Hepatic stellate cell (primary cell): Measurements from ENCODE around the gene GZMM.

Source experiments
- DNase-seq: peaks from one replicate; pipeline ENCODE4 v3.0.0; 2011; ENCODE audit warnings: low spot score

GZMM gene

DNA sequence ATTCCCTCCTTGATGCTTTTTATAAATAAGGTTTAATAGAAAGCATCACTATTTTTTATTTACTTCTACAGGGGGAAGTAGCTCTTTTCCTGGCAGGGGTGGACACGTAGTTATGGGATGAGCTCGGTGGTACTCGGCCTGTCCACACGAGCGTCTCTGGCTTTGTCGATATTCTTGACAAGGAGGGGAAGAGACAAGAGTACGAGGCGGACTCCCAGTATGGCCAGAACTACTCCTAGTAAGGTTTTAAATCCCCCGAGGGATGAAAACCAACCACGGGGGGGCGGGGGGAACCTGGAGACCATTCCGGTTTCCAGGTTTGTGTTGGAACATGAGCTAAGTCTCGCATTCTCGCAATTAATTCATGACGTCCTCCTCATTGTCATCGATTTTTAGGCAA lies 23.0 kb downstream of the GZMM start:
- no peak for DNase-seq

DNA sequence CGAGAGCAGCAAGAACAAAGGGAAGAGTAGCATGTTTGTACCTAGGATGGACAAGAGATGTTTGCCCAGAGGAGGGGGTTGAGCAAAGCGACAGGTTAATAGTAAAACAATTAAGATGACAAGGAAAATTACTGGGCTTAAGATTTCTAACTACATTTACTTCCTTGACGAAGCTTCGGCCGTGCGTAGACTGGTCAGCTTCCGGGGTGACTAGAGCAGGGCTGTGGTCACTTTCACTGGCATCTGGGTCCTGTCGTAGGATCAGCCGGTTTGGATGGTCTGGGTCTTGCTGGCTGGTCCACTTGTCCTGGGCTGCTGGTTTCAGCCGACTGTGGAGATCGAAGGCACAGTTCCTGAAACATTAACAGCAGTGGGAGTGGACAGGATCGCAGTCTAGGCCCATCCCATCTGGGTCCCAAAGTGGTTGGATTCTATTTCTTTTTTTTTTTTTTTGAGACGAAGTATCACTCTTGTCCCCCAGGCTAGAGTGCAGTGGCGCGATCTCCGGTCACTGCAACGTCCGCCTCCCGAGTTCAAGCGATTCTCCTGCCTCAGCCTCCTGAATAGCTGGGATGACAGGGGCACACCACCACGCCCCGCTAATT lies 23.5 kb downstream of the GZMM start:
- DNase-seq = no peak

DNA sequence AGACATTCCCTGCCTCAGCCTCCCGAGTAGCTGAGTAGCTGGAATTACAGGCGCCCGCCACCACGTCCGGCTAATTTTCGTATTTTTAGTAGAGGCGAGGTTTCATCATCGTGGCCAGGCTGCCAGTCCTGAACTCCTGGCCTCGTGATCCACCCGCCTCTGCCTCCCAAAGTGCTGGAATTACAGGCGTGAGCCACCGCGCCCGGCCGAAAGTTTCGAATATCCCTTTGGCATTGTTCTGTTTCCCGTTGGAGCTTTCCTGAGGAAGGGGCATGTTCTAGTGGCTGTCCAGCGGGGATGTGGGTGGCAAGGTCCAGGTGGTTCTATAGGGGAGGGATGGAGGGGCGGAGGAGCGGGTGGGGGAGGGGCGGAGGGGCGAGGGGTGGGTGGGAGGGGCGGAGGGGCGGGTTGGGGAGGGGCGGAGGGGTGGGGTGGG lies 26.4 kb downstream of the GZMM start:
- DNase-seq = no peak

DNA sequence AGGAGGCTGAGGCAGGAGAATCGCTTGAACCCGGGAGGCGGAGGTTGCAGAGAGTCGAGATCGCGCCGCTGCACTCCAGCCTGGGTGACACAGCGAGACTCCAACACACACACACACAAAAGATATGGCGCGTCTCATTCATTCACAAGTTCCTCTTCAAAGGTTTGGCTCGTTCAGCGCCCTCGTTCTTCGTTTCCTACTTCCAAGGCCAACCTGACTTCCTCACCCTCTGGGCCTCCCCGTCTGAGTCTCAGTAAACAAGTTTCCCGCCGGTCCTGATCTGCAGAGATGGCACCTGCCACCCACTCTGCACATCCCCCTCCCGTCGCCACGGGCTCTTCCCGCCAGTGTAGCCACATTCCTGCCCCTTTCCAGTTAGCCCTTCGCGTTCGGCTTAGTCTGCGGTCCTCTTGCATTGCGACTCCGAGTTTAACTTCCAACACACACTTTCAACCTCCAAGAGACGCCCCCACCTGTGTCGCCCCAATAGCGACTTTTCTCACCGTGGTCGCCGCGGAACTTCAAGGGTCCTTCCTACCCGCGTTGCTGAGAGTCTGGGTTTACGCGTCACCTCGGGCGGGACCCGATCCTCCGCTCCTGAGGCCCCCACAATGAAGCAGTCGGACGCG lies 27.2 kb downstream of the GZMM start:
- no peak for DNase-seq

DNA sequence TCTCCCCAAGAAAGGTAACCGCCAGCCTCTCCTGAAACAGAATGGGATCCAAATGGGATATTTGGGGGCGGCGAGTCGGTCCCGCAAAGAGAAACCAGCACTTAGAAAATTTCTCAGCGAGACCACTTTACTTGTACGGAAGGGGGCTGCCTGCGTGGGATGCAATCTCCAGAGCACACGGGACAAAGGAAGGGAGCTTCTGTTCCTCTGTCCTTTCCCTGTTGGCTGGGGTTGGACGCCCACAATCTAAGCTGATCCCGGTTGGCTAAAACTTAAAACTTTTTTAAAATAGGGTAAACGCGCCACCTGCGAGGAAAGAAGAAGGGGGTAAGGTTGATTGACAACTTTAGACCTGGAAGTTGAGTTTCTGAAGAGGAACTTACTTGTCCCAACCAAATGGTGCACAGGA lies 27.7 kb downstream of the GZMM start:
- peak; percentile 39 for DNase-seq

DNA sequence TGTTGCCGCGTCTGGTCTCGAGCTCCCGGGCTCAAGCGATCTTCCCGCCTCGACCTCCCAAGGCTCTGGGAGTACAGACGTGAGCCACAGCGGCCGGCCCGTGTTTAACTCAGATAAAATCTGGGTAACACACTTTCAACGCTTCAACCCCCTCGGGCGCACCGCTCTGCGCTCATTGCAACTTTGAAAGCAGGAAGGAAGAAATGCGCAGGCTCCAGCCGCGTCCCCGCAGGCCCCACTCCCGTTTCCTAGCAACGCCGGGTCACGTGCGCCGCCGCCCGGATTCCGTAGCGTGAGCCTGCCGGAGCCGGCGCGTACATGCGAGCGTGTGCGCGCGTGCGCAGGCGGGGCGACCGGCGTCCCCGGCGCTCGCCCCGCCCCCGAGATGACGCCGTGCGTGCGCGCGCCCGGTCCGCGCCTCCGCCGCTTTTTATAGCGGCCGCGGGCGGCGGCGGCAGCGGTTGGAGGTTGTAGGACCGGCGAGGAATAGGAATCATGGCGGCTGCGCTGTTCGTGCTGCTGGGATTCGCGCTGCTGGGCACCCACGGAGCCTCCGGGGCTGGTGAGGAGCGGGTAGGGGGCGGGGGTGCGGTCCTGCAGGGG lies 28.4 kb downstream of the GZMM start, which contains the start of gene BSG:
Gene BSG, plus strand, starts transcription at position 457 of the 603 bp plus-strand sequence. Its CDS starts 39 bp downstream, at position 496.
- peak; percentile 100 for DNase-seq

DNA sequence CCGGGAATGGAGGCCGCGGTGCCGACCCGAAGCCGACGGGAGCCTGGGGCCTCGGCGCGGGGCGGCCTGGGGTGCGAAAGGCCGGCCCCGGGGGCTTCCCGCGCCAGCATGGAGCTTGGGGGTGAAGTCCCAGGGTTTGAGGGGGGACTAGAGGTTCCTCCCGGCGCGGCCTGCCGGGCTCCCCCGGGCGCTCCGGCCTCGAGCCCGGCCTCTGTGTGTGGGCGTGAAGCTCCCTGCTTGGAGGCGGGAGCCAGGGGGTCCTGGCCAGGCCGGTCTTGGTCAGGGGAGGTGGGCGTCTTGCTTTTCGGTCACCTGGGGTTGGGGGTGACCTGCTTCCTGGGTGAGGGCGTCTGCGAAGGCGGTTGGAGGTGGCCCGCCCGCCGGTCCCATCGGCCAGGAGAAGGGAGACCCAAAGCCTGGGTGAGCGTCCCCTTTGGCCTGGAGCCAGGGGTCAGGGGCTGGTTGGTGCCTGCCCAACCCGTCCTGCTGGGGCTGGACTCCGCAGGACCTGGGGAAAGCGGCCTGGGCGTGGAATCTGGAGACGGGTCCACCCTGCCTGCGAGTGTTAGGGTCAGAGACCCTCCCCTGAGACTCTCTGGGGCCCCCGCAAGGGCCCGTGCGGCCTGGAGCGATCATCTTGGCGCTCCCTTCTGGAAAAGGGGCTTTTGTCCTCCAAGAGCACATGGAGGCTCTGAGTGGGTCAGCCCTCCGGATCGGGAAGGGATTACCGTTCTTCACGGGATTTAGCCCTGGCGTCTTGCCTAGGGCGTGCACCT lies 29.1 kb downstream of the GZMM start:
- peak; percentile 85 for DNase-seq

DNA sequence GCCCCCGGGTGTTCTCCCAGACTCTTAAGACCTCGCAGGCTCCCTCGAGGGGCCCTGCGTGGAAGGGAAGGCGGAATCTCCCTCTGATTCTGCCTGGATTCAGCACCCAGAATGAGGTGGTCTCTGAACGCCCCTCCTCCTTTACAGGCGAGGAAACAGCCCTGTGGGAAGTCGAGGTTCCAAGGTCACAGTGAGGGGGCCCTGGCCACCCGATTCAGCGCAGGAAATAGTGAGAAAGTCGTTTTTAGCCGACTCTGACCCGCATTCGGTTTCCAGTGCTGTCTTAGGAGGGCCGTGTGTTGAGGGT lies 29.6 kb downstream of the GZMM start:
- no peak for DNase-seq

DNA sequence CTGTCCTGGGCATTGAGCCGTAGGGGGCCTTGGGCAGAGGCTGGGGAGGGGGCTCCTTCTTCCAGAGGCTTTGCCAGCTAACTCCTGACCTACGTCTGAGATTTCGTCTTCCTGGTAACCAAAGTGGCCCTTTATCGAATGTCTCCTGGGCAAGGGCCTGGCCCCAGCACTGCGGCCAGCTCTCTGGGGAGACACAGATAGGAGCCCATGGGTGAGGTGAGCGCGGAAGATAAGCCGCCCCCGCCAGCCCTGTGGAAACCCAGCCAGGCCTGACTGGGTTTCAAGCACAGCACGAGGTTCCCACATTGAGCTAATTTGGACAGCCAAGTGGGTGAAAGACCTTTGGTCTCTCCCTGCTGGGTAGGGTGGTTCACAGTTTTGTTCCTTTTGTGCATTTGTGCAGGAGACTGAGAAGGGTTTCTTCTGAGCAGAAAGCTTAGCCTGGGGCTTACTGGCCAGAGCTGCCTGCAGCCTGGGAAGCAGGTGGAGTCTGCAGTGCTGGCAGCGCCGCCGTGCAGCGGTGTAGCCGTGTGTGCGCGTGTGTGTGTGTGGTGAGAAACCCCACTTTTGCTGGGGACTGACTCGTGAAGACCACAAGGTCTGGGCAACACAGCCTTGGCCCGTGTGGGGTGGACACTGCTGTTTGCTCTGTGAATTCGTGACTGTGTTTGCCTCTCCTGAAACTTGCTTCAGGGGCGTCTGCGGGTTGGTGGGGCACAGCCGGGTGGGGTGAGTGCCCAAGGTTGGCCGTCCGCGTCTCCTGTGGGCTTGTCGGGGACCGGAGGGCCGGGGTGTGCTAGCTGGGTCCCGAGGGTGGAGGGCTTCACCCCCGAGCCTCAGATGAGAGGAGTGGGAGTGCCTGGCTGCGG lies 31.0 kb downstream of the GZMM start:
- no peak for DNase-seq

DNA sequence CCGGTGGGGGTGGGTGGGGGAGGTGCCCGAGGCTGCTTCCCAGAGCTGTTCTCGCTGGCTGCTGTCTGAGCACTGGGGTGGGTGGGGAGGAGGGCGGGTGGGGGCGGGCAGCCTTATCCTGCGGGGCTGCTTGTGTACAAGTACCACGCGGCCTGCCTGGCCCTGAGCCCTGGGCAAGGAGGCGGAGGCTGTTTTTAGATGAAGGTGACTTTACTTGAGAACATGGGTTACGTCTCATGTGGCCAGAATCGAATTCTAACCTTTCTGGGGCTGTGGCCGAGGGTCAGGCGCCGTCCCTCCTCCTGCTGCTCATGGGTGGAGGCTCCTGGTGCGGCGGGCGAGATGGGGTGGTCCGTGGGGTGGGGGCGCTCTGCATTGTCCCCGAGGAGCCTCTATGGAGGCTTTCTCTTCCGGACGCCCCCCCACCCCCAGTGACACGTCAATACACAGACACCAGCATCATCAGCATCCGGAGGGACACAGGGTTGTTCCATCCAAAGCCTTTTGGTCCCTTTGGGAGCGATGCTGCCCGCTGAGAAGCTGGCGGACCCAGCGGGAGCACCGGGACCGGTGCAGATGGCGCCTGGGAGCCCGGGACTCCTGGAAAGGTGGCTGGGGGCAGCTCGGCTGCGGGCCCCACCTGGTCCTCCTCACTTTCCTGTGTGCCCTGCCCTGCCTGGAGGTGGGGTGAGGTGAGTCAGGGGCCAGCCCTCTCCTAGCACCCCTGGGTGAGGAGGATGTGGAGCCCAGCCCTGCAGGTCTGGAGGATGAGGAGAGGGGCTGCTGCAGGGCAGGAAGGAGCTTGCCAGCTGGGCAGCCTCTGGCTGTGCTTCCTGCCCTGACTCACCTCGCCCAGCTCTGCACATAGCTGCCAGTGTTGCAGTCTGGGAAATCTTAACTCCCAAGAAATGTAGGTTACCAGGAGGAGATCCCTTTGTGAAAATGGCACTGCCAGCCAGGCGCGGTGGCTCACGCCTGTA lies 32.0 kb downstream of the GZMM start:
- DNase-seq = peak; percentile 65

DNA sequence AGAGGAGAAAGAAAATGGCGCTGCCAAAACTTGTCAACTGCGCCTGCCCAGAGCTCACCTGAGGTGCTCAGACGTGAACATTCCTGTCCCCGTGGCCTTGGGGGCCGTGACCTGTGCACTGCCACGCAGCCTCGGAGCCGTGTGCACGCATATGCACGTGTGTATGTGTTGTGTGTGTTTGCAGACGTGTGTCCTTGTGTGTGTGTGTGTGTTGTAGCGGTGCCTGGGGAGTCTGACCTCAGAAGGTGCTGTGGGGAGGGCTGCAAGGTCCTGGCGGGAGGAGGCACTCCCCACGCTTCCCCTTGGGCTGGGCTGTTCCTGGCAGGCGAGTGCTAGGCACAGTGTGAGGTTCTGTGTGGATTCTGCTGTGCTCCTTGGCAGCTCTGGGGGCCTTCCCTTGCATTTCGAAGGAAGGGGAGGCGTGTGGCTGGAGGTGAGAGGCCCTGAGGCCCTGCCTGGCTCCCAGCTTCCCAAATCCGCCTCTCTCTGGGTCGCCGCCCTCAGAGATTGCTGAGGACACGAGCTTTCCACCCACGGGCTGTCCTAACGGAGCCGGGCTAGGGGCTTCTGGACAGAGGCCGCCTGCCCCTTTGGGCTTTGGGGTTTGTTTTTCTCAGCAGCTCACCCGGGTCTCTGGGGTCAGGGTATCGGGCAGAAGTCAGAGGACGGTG lies 33.0 kb downstream of the GZMM start:
- no peak for DNase-seq

DNA sequence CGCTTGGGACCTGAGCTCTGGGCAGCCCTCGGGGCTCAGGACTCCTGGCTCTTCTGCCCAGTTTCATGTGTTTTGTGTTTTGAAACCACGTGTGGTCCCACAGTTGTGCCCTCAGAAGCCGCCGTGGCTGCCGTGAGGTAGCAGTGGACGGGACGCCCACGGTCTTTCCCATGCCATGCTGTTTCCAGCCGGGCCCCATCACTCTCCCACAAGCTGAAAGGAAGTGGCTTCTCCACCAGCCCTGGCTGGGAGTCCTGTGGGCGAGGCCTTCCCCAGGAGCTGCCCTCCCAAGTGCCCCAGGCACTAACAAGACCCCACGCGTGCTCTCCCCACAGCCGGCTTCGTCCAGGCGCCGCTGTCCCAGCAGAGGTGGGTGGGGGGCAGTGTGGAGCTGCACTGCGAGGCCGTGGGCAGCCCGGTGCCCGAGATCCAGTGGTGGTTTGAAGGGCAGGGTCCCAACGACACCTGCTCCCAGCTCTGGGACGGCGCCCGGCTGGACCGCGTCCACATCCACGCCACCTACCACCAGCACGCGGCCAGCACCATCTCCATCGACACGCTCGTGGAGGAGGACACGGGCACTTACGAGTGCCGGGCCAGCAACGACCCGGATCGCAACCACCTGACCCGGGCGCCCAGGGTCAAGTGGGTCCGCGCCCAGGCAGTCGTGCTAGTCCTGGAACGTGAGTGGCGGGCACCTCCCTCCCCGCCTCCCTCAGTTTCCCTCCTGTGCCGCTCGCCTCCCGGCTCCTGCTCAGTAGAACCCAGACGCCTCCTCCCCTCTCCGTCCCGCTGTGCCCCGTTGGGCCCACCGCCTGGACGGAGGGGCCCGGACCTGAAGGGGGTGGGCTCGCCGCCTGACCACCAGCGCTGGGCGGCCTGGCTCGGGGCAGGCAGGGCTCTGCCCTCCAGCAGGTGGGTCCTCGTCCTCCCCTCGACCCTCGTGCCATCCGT lies 33.9 kb downstream of the GZMM start:
- DNase-seq = no peak

DNA sequence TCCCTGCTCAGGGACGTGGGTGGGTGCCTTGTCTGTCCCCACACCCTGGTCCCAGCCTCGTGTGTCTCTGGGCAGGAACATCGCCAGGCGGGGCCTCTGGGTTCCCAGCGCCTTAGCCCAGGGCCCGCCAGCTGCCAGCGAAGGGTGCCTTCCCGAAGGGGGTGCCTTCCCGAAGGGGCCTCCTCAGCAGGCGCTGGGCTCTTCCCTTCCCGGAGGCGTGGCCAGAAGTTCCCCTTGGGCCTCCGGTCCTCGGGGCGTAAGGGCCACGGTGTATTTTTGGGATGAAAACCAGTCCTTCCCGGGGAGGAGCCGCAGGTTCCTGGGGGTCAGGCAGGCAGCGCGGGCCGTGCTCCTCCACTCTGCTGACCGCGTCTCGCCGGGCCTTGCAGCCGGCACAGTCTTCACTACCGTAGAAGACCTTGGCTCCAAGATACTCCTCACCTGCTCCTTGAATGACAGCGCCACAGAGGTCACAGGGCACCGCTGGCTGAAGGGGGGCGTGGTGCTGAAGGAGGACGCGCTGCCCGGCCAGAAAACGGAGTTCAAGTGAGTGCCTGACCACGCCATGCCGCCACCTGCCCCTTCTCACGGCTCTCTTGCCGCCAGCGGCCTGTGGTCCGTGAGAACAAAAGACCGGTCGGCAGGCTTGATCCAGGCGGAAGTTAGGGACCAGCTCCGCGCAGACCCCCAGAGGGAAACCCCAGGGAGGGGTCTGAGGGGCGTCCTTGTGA lies 35.4 kb downstream of the GZMM start:
- no peak for DNase-seq

DNA sequence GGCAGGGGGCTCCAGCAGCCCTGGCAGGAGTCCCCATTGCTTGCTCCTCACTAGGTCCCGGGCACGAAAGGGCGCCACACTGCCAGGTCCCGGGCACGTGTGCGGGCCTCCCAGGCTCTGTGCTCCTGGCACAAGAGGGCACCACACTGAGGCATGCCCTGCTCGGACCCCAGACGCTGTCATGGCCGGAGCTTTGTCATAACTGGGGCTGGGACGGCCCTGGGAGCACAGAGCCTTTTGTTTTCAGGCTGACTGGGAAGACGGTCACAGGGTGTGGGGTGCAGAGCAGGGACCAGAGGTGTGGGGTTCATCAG lies 35.9 kb downstream of the GZMM start:
- DNase-seq = no peak

DNA sequence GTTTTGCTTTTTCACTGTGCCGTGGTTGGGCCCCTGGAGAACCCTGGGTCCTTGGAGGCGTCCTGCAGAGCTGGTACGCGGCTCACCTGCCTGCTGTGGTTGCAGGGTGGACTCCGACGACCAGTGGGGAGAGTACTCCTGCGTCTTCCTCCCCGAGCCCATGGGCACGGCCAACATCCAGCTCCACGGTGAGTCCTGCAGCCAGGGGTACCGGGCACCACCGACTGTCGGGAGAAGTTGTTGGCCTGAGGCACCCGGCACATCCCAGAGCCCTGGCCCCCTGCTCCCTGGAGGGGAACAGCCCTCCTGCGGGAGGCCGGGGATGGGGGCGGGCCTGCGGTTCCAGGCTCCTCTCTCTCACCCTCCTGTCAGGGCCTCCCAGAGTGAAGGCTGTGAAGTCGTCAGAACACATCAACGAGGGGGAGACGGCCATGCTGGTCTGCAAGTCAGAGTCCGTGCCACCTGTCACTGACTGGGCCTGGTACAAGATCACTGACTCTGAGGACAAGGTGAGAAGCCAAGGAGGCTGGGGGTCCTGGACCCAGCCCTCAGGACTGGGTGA lies 36.5 kb downstream of the GZMM start:
- DNase-seq = no peak

DNA sequence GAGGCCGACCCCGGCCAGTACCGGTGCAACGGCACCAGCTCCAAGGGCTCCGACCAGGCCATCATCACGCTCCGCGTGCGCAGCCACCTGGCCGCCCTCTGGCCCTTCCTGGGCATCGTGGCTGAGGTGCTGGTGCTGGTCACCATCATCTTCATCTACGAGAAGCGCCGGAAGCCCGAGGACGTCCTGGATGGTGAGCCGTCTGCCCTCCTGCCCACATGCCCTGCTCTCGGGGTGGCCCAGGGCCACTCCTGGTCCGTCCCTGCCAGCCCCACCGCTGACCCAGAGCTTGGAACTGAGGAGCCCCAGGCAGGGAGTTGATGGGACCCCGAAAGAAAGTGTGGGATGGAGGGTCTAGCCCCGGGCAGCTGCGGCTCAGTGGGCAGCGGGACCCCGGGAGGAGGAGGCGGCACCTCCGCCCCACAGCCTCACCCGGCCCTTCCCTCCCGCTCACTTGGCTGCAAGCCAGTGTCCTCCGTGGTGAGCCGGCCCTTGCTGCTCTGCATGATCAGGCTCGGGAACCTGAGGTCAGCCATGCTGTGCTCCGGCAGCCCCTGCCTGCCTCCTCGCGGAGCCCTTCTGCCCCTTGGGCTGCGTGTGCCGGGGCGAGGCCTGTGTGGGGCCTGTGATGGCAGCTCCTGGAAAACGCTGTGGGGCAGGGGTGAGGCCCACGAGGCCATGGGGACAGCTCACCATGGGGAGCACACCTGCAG lies 37.7 kb downstream of the GZMM start:
- no peak for DNase-seq

DNA sequence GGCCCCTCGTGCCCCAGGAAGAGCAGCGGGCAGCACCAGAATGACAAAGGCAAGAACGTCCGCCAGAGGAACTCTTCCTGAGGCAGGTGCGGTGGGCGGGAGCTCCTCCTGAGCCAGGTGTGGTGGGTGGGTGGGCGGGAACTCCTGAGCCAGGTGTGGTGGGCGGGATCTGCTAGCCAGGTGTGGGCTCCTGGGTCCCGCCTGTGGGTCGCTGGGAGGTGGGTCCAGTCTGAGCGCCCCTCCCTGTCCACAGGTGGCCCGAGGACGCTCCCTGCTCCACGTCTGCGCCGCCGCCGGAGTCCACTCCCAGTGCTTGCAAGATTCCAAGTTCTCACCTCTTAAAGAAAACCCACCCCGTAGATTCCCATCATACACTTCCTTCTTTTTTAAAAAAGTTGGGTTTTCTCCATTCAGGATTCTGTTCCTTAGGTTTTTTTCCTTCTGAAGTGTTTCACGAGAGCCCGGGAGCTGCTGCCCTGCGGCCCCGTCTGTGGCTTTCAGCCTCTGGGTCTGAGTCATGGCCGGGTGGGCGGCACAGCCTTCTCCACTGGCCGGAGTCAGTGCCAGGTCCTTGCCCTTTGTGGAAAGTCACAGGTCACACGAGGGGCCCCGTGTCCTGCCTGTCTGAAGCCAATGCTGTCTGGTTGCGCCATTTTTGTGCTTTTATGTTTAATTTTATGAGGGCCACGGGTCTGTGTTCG lies 38.8 kb downstream of the GZMM start:
- DNase-seq = no peak
